Effector memory CD4-positive, alpha-beta T cell (primary cell): Measurements from ENCODE around the gene DNASE1L1.
A peak's percentile ranks its signal among the peaks of the same experiment; 100 is the strongest.

ENCODE experiments used
- DNase-seq, 3 donors: peaks; one replicate each; pipeline ENCODE4 v3.0.0-alpha.2; 2020
- H3K27ac ChIP-seq: 2 replicates; pipeline ENCODE4 v1.7.0; 2013; ENCODE audit warnings: mild to moderate bottlenecking, low read length, moderate library complexity; ENCODE audit not compliant: insufficient read depth, poor library complexity, severe bottlenecking
- H3K27me3 ChIP-seq: replicated peaks from 2 replicates; pipeline ENCODE4 v1.7.0; 2013; ENCODE audit warnings: mild to moderate bottlenecking, low read length; ENCODE audit not compliant: insufficient read depth, control insufficient read depth, poor library complexity, severe bottlenecking
- H3K36me3 ChIP-seq: 2 replicates; pipeline ENCODE4 v1.7.0; 2013; ENCODE audit warnings: mild to moderate bottlenecking, low read length, moderate library complexity; ENCODE audit not compliant: control insufficient read depth, insufficient read depth
- H3K4me1 ChIP-seq: 2 replicates; pipeline ENCODE4 v1.7.0; 2013; ENCODE audit warnings: low read length, mild to moderate bottlenecking; ENCODE audit not compliant: control insufficient read depth, insufficient read depth, poor library complexity, severe bottlenecking
- H3K4me3 ChIP-seq: 2 replicates; pipeline ENCODE4 v1.7.0; 2013; ENCODE audit warnings: low read length, low read depth, mild to moderate bottlenecking; ENCODE audit not compliant: insufficient read depth, poor library complexity, severe bottlenecking
- H3K9me3 ChIP-seq: 2 replicates; pipeline ENCODE4 v1.7.0; 2013; ENCODE audit warnings: mild to moderate bottlenecking, low read length, moderate library complexity; ENCODE audit not compliant: control insufficient read depth

The DNASE1L1 gene

DNA sequence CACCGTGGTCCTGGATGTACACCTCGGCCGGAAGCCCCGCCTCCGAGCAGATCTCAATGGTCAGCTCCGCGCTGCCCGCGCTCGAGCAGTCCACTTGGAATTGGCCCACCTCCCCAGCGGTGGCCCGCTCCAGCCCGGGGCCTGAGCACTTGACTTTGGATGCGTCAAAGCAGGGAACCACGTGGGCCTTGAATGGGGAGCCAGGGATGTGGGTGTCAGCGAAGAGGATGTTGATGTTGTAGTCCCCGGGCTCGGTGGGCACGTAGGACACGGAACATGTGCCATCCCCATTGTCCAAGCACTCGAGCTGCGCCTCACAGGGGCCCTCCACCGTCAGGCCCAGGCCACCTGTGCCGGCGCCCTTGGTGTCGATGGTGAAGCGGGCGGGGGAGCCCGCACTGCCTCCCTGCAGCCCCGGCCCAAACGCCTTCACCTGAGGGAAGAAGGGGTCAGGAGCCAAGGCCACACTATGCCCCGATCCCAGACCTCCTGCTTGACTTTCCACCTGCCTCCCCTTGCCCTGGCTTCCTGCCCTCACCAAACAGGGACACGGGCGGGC is 48.8 kb downstream of the DNASE1L1 start:
- DNase-seq: no peak
- Histone ChIP-seq H3K27ac (no peak overlapping the region), H3K36me3 (peaks cover 92% of the 10 kb centered on the region), H3K4me3 (no peak overlapping the region), H3K4me1 (peaks cover 35% of the 10 kb centered on the region), H3K9me3 (no peaks in the 10 kb centered on the region), H3K27me3 (no peaks in the 10 kb centered on the region)

DNA sequence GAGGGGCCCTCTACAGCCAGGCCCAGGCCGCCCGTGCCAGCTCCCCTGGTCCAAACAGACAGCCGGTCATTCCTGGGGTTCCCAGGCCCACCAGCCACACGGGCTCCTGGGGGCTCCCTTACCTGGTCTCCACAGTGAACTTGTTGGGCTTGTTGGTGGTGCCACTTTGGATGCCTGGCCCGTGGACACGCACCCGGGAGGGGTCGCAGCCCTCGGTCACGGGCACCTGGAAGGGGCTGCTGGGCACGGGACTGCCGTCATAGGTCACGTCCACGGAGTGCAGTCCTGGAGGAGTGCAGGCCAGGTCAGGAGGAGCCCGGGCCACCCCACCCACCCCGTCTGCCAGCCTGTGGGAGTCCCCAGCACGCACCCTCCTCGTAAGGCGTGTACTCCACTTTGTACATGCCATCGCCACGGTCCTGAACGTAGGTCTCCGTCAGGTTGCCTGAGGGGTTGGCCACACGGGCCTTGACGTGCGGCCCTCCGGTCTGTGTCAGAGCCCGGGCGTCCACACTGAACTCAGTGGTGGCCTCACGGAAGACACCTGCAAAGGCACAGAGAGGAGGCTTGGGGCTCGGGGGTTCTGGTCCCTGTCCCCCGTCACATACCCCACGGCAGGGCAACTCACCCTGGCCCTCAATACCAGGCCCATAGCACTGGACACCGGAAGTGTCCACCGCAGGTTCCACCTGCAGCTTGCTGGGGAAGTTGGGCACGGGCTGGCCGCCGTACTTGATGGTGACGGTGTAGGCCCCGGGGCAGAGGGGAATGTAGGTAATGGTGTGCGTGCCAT is 49.5 kb downstream of the DNASE1L1 start:
- Histone ChIP-seq H3K27me3 (no peaks in the 10 kb centered on the region), H3K4me1 (peaks cover 42% of the 10 kb centered on the region), H3K27ac (no peak overlapping the region), H3K36me3 (peaks cover 92% of the 10 kb centered on the region), H3K9me3 (no peaks in the 10 kb centered on the region), H3K4me3 (no peak overlapping the region)
- DNase-seq: no peak

DNA sequence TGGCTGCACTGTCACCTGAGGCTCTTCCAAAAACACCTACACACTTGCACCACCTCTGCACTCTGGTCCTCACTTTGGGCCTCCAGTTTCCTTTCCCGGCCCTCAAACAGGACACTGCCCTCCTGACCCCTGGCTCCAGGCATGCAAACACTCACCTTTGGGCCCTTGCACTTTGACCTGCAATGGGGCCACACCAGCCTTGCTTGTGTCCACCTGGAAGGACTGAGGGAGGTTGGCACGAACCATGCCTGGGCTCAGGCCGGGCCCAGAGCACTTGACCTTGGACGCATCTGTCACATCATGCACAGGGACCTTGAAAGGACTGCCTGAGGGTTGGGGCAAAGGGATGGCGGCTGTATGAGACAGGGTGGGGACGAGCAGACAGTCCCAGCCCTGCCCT is 50.2 kb downstream of the DNASE1L1 start:
- Histone ChIP-seq H3K4me3 (no peak overlapping the region), H3K4me1 (peaks cover 50% of the 10 kb centered on the region), H3K36me3 (peaks cover 92% of the 10 kb centered on the region), H3K27me3 (no peaks in the 10 kb centered on the region), H3K27ac (no peak overlapping the region), H3K9me3 (no peaks in the 10 kb centered on the region)
- DNase-seq: no peak

DNA sequence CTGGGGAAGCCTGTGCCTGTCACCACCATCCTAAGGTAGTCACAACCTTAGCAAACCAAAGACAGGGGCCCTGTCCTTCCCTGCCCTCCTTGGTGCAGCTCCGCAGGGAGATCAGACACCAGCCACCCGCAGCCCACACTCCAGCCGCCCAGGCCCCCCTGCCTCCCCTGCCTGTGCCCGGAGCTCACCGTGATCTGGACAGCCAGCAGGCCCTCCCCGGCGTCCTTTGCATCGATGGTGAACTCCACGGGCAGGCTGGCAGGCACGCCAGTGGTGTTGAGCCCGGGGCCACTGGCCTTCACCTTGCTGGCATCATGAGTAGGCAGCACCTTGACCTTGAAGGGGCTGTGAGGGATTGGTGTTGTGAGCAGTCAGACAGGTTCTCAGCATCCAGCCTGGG is 51.0 kb downstream of the DNASE1L1 start:
- Histone ChIP-seq H3K9me3 (no peaks in the 10 kb centered on the region), H3K4me1 (peaks cover 58% of the 10 kb centered on the region), H3K36me3 (peaks cover 91% of the 10 kb centered on the region), H3K4me3 (no peak overlapping the region), H3K27me3 (no peaks in the 10 kb centered on the region), H3K27ac (peak overlapping the region; percentile 18)
- DNase-seq: no peak

DNA sequence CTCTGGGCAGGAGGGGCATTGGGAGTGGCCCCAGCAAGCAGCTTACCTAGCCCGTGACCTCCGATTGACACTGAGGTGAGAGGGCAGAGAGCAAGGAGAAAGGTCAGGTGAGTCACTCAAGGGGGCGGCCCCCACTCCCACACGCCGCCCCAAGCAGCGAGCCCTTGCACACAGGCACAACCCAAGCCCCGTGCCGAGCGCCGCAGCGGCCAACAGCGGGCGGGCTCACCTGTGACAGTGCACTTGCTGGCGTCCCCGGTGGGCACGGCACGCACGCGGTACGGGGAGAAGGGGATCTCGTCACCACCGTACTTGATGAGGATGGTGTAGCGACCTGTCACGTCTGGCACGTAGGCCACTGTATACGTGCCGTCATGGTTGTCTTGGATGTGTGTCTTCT is 51.8 kb downstream of the DNASE1L1 start:
- peaks cover 66% of the 10 kb centered on the region for H3K4me1 ChIP-seq
- H3K27me3 ChIP-seq: no peaks in the 10 kb centered on the region
- no peak overlapping the region for H3K27ac ChIP-seq
- H3K36me3 ChIP-seq: peaks cover 89% of the 10 kb centered on the region
- no peak overlapping the region for H3K4me3 ChIP-seq
- DNase-seq: no peak
- H3K9me3 ChIP-seq: no peaks in the 10 kb centered on the region

DNA sequence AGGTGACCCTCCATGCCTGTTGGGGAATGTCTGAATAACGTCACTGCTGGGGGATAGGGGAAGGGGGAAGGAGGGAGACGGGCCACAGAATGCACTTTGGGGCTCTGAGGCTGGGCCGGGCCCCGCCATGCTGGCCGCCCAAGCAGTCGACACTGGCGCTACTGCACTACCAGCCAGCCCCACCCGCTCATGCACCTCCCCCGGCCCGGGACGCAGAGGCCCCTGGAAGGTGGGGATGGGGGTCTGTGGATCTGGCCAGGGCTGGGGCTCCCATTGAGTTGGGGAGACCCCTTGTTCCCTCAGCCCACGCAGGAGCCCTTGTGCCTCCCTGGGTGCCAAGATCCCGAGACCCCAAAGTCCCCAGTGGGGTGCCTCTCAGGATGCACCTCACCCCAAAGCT is 52.5 kb downstream of the DNASE1L1 start:
- Histone ChIP-seq H3K9me3 (no peaks in the 10 kb centered on the region), H3K36me3 (peaks cover 87% of the 10 kb centered on the region), H3K27me3 (no peaks in the 10 kb centered on the region), H3K4me3 (no peak overlapping the region), H3K4me1 (peaks cover 70% of the 10 kb centered on the region), H3K27ac (no peak overlapping the region)
- DNase-seq: no peak

DNA sequence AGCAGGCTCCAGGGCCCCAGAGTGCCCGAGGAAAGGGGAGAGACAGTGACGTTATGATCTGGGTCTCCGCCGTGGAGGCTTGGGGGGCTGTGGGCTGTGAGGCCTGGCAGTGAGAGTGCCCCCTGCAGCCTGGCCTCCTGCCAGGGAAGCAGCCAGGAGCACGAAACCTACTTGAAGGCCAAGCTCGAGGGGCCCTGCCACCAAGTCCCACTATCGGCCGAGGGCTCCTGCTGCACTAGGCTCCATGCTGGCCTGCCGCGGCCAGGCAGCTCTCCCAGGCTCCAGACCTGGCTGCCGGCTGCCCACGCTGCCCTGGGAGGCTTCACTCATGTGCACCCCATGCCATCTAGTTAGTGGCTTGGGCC is 53.3 kb downstream of the DNASE1L1 start:
- H3K27ac ChIP-seq: peak overlapping the region; percentile 25
- H3K9me3 ChIP-seq: no peaks in the 10 kb centered on the region
- H3K36me3 ChIP-seq: peaks cover 88% of the 10 kb centered on the region
- no peak for DNase-seq
- no peaks in the 10 kb centered on the region for H3K27me3 ChIP-seq
- H3K4me3 ChIP-seq: no peak overlapping the region
- peaks cover 74% of the 10 kb centered on the region for H3K4me1 ChIP-seq

DNA sequence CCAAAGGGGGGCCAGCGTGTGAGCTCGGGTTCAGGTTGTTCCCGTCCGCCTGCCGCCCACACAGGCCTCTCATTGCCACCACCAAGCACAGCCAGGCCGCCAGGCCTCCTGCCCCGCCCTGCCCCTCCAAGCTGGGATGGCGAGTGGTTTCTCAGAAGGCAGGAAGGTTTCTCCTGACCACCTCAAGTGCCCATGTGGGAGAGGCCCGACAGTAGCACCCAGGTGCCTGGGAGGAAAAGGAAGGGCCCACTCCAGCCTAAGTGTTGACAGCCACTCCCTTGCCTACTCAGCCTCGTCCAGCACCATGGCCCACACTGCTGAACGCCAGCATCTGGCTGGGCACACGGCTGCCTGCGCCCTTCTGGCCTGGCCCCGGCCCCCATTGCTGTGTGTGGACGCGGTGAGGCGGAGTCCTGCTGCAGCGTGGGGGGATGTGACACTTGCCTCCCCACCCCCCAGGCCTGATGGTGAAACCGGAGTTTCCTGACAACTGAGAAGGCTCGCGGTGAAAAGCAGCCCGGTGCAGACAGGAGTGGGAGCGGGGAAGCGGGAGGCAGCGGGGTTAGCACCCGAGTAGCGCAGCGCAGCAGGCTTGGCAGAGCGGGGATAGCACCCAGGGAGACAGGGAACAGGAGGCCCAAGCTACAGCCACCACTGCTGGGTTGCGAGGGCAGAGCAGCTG is 53.8 kb downstream of the DNASE1L1 start:
- peaks cover 79% of the 10 kb centered on the region for H3K4me1 ChIP-seq
- no peak for DNase-seq
- peaks cover 88% of the 10 kb centered on the region for H3K36me3 ChIP-seq
- H3K4me3 ChIP-seq: no peak overlapping the region
- H3K27ac ChIP-seq: peak overlapping the region; percentile 25
- no peaks in the 10 kb centered on the region for H3K9me3 ChIP-seq
- no peaks in the 10 kb centered on the region for H3K27me3 ChIP-seq

DNA sequence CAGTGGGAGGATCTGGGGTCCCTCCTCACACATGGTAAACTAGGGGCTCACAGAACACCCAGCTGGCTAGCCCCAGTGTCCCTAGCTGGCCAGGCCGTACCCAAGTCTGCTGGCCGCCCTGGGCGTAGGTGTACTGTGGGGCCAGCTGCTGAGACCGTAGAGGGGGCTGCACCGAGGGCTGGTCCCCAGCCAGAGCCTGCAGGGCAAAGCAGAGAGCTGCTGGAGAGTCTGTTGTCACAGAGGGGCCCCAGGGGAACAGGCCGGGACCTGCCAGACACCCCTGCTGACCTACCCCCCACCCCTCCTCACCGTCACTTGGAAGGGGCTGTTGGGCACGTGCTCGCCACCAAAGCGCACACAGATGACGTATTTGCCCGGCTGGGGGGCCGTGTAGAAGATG is 54.5 kb downstream of the DNASE1L1 start:
- Histone ChIP-seq H3K4me1 (peaks cover 86% of the 10 kb centered on the region), H3K27ac (no peak overlapping the region), H3K27me3 (no peaks in the 10 kb centered on the region), H3K4me3 (no peak overlapping the region), H3K9me3 (no peaks in the 10 kb centered on the region), H3K36me3 (peaks cover 88% of the 10 kb centered on the region)
- no peak for DNase-seq

DNA sequence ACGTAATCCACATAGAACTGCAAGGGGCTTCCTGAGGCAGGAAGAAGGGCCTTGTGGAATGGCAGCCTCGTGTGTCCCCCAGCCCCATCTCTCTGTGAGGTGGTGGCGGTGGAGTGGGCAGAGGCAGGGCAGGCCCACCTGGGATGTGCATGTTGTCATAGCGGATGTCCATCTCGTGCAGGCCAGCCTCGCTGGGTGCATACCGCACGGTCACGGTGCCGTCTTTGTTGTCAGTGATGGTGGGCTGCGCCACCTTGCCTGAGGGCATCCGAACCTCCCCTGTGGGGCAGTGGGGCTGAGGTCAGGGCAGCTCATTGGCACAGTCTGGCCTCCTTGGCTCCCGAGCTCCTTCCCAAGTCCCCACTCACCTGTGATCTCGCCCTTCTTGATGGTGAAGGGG is 55.0 kb downstream of the DNASE1L1 start:
- Histone ChIP-seq H3K36me3 (peaks cover 88% of the 10 kb centered on the region), H3K9me3 (no peaks in the 10 kb centered on the region), H3K4me1 (peaks cover 88% of the 10 kb centered on the region), H3K27me3 (no peaks in the 10 kb centered on the region), H3K4me3 (no peak overlapping the region), H3K27ac (no peak overlapping the region)
- no peak for DNase-seq
